Endodermal cell (in vitro differentiated cells): ENCODE measurements around the gene SIGLEC1. TPM values are rescaled to one million over a fixed set of nuclear protein-coding genes. Genes with fewer than 3 reads are reported as not detected.

ENCODE experiments used
- DNase-seq: peaks from one replicate; pipeline ENCODE4 v3.0.0-alpha.2; 2017
- H3K27ac ChIP-seq: 2 replicates; pipeline ENCODE4 v1.5.1; 2013; ENCODE audit warnings: mild to moderate bottlenecking, low read depth, low read length, moderate library complexity
- H3K27me3 ChIP-seq: 2 replicates; pipeline ENCODE4 v1.6.1; 2013; ENCODE audit warnings: mild to moderate bottlenecking, low read length, moderate library complexity; ENCODE audit not compliant: insufficient read depth, control insufficient read depth, poor library complexity, severe bottlenecking
- H3K36me3 ChIP-seq: 2 replicates; pipeline ENCODE4 v1.7.0; 2013; ENCODE audit warnings: mild to moderate bottlenecking, low read length, moderate library complexity; ENCODE audit not compliant: control insufficient read depth, insufficient read depth
- H3K4me1 ChIP-seq: one replicate; pipeline ENCODE4 v1.7.0; 2013; ENCODE audit warnings: low read length; ENCODE audit not compliant: control insufficient read depth, insufficient read depth
- H3K4me3 ChIP-seq: 2 replicates; pipeline ENCODE4 v1.5.1; 2013; ENCODE audit warnings: mild to moderate bottlenecking, low read length, moderate library complexity
- H3K9ac ChIP-seq: 2 replicates; pipeline ENCODE4 v1.6.1; 2013; ENCODE audit warnings: mild to moderate bottlenecking, low read length, moderate library complexity; ENCODE audit not compliant: poor library complexity, severe bottlenecking; ENCODE audit errors: extremely low read depth
- H3K9me3 ChIP-seq: 2 replicates; pipeline ENCODE4 v1.6.1; 2013; ENCODE audit warnings: mild to moderate bottlenecking, low read length, moderate library complexity; ENCODE audit not compliant: control insufficient read depth
- H3K27ac Mint-ChIP-seq: 2 replicates; pipeline ENCODE4 v1.8.0; 2020; ENCODE audit warnings: mixed read lengths
- H3K27me3 Mint-ChIP-seq: 2 replicates; pipeline ENCODE4 v1.8.0; 2021; ENCODE audit warnings: mild to moderate bottlenecking, mixed read lengths; ENCODE audit not compliant: insufficient read depth
- H3K36me3 Mint-ChIP-seq: 2 replicates; pipeline ENCODE4 v1.8.0; 2020; ENCODE audit warnings: low read depth, mixed read lengths
- H3K4me1 Mint-ChIP-seq: 2 replicates; pipeline ENCODE4 v1.8.0; 2020; ENCODE audit warnings: mixed read lengths
- H3K4me3 Mint-ChIP-seq: 2 replicates; pipeline ENCODE4 v1.8.0; 2020; ENCODE audit warnings: mild to moderate bottlenecking, moderate library complexity, mixed read lengths
- H3K9me3 Mint-ChIP-seq: 2 replicates; pipeline ENCODE4 v1.8.0; 2020; ENCODE audit warnings: mild to moderate bottlenecking, mixed read lengths
- CTCF ChIP-seq: fragments of 200-600 bp; sonication (generic); conservative IDR thresholded peaks from 2 replicates; pipeline ENCODE4 v1.5.0; 2021; ENCODE audit warnings: antibody characterized with exemption, mild to moderate bottlenecking
- WGBS, 2 experiments: methylation state at CpG; one replicate each; pipeline versions ENCODE4 v1.1.5 to v1.1.7; 2013; ENCODE audit warnings: missing lambda C conversion rate in 2 of 2, mixed read lengths in 1 of 2; ENCODE audit not compliant: insufficient coverage in 1 of 2, insufficient read length in 1 of 2; 5-methylcytosine and 5-hydroxymethylcytosine counted together
- total RNA-seq, 2 donors: library from RNA; stranded (reverse); fragmentation: NEBNext Ultra II Directional in 1 of 2; extraction: Animal tissue kit (Norgen Biotek cat#: 25700) in 1 of 2; gene quantifications; 2 replicates in 1 of 2; 3 replicates in 1 of 2; pipeline ENCODE4 v1.2.1, GENCODE V29; 2021

SIGLEC1 gene
- total RNA-seq, 2 donors from 2014 or later, result not detected

GRCh38 chr20:3723284-3723683, 10.9 kb upstream of the SIGLEC1 start:
- H3K27me3 Mint-ChIP-seq, result peaks cover 46% of the 10 kb centered on the region
- 95% methylated on average over 7 to 8 of the region's 8 CpGs for WGBS, 2 experiments
- Histone ChIP-seq H3K4me1 (no peaks in the 10 kb centered on the region), H3K4me3 (no peak overlapping the region), H3K27ac (no peak overlapping the region), H3K27me3 (peaks cover 40% of the 10 kb centered on the region), H3K9me3 (no peaks in the 10 kb centered on the region), H3K36me3 (no peaks in the 10 kb centered on the region), H3K9ac (no peak overlapping the region)
- TF ChIP-seq CTCF, result no peak
- H3K4me3 Mint-ChIP-seq, result no peak overlapping the region
- H3K4me1 Mint-ChIP-seq, result no peaks in the 10 kb centered on the region
- H3K9me3 Mint-ChIP-seq, result no peaks in the 10 kb centered on the region
- H3K27ac Mint-ChIP-seq, result no peak overlapping the region
- DNase-seq, result no peak
- no peaks in the 10 kb centered on the region for H3K36me3 Mint-ChIP-seq

GRCh38 chr20:3721912-3722311, 9.5 kb upstream of the SIGLEC1 start:
- Histone ChIP-seq H3K27me3 (peaks cover 26% of the 10 kb centered on the region), H3K4me3 (no peak overlapping the region), H3K27ac (no peak overlapping the region), H3K36me3 (no peaks in the 10 kb centered on the region), H3K4me1 (no peaks in the 10 kb centered on the region), H3K9me3 (no peaks in the 10 kb centered on the region), H3K9ac (no peak overlapping the region)
- WGBS, 2 experiments, result 91% methylated on average over 2 of the region's 4 CpGs; no CpG with 5 or more reads in 1 of the 2 experiments
- Mint-ChIP-seq H3K27ac (no peak overlapping the region), H3K4me3 (no peak overlapping the region), H3K36me3 (no peaks in the 10 kb centered on the region), H3K4me1 (no peaks in the 10 kb centered on the region), H3K27me3 (peaks cover 33% of the 10 kb centered on the region), H3K9me3 (no peaks in the 10 kb centered on the region)
- no peak for TF ChIP-seq CTCF
- DNase-seq, result no peak

GRCh38 chr20:3720626-3721025, 8.2 kb upstream of the SIGLEC1 start:
- Mint-ChIP-seq H3K36me3 (no peaks in the 10 kb centered on the region), H3K9me3 (no peaks in the 10 kb centered on the region), H3K27ac (no peak overlapping the region), H3K4me3 (no peak overlapping the region), H3K4me1 (no peaks in the 10 kb centered on the region), H3K27me3 (peaks cover 27% of the 10 kb centered on the region)
- WGBS, 2 experiments, result 82 to 83% methylated on average over 5 to 6 of the region's 6 CpGs
- Histone ChIP-seq H3K4me3 (no peak overlapping the region), H3K36me3 (no peaks in the 10 kb centered on the region), H3K9ac (no peak overlapping the region), H3K27ac (no peak overlapping the region), H3K4me1 (no peaks in the 10 kb centered on the region), H3K27me3 (peaks cover 23% of the 10 kb centered on the region), H3K9me3 (no peaks in the 10 kb centered on the region)
- DNase-seq, result no peak
- no peak for TF ChIP-seq CTCF
